GM23338 (cell line): ENCODE data around the gene AP2A2. TPM values are rescaled to one million over a fixed set of nuclear protein-coding genes. Genes with fewer than 3 reads are reported as not detected.

Source experiments
- ATAC-seq: fragments of 200-7000 bp; cut with Tn5 transposase; 3 replicates; pipeline ENCODE4 v1.9.1; 2020
- DNase-seq: peaks from one replicate; pipeline ENCODE4 v3.0.0-alpha.2; 2015; ENCODE audit warnings: low spot score
- H2AFZ ChIP-seq: fragments of 200-600 bp; sonication (generic); 2 replicates; pipeline ENCODE4 v1.8.0; 2016; ENCODE audit warnings: antibody characterized with exemption, mild to moderate bottlenecking, moderate library complexity
- H3F3A ChIP-seq: fragments of 200-600 bp; sonication (generic); replicated peaks from 2 replicates; pipeline ENCODE4 v1.8.0; 2017; ENCODE audit warnings: antibody characterized with exemption, mixed run types, low read depth
- H3K27ac ChIP-seq: fragments of 200-600 bp; sonication (generic); 2 replicates; pipeline ENCODE4 v1.6.1; 2016; ENCODE audit warnings: low read depth
- H3K27me3 ChIP-seq: fragments of 200-600 bp; sonication (generic); 2 replicates; pipeline ENCODE4 v1.8.0; 2016; ENCODE audit warnings: mild to moderate bottlenecking, mixed run types, moderate library complexity; ENCODE audit not compliant: insufficient read depth
- H3K36me3 ChIP-seq: fragments of 200-600 bp; sonication (generic); 2 replicates; pipeline ENCODE4 v1.8.0; 2016; ENCODE audit warnings: mild to moderate bottlenecking; ENCODE audit not compliant: insufficient read depth
- H3K4me1 ChIP-seq: fragments of 200-600 bp; sonication (generic); 2 replicates; pipeline ENCODE4 v1.8.0; 2016; ENCODE audit warnings: mild to moderate bottlenecking, moderate library complexity; ENCODE audit not compliant: insufficient read depth
- H3K4me2 ChIP-seq: fragments of 200-600 bp; sonication (generic); 2 replicates; pipeline ENCODE4 v1.7.1; 2017; ENCODE audit warnings: mixed run types
- H3K4me3 ChIP-seq: fragments of 200-600 bp; sonication (generic); 2 replicates; pipeline ENCODE4 v1.6.1; 2016; ENCODE audit warnings: mixed run types
- H3K79me2 ChIP-seq: fragments of 200-600 bp; sonication (generic); replicated peaks from 2 replicates; pipeline ENCODE4 v1.8.0; 2017; ENCODE audit warnings: mild to moderate bottlenecking; ENCODE audit not compliant: insufficient read depth
- H3K9me2 ChIP-seq: fragments of 200-600 bp; sonication (generic); 2 replicates; pipeline ENCODE4 v1.8.0; 2017; ENCODE audit not compliant: insufficient read depth
- H4K20me1 ChIP-seq: fragments of 200-600 bp; sonication (generic); replicated peaks from 2 replicates; pipeline ENCODE4 v1.8.0; 2017; ENCODE audit warnings: mild to moderate bottlenecking; ENCODE audit not compliant: insufficient read depth
- H3K27ac Mint-ChIP-seq: 2 replicates; pipeline ENCODE4 v1.8.0; 2020; ENCODE audit warnings: inconsistent platforms, mild to moderate bottlenecking, moderate library complexity, mixed read lengths
- H3K27me3 Mint-ChIP-seq: 3 replicates; pipeline ENCODE4 v1.8.0; 2022; ENCODE audit warnings: low read depth, mild to moderate bottlenecking, moderate library complexity, mixed read lengths, inconsistent platforms; ENCODE audit not compliant: insufficient read depth, poor library complexity
- H3K36me3 Mint-ChIP-seq: 3 replicates; pipeline ENCODE4 v1.8.0; 2021; ENCODE audit warnings: low read depth, mild to moderate bottlenecking, inconsistent platforms, moderate library complexity, mixed read lengths
- H3K4me1 Mint-ChIP-seq: 3 replicates; pipeline ENCODE4 v1.8.0; 2020; ENCODE audit warnings: mild to moderate bottlenecking, inconsistent platforms, mixed read lengths
- H3K4me3 Mint-ChIP-seq: 3 replicates; pipeline ENCODE4 v1.8.0; 2021; ENCODE audit warnings: moderate library complexity, mild to moderate bottlenecking, inconsistent platforms, mixed read lengths
- H3K9me3 Mint-ChIP-seq: 3 replicates; pipeline ENCODE4 v1.8.0; 2020; ENCODE audit warnings: moderate library complexity, mild to moderate bottlenecking, inconsistent platforms, mixed read lengths
- CREB1 ChIP-seq: fragments of 250-450 bp; sonication (Bioruptor Pico); IDR thresholded peaks from 2 replicates; pipeline ENCODE4 v1.5.0; 2020; ENCODE audit warnings: low read depth, mild to moderate bottlenecking, moderate library complexity
- CTCF ChIP-seq, 2 experiments: fragments of 200-600 bp in 1 of 2; sonication (generic) in 1 of 2; conservative IDR thresholded peaks; 2 replicates each; pipeline versions ENCODE4 v1.5.1 to v1.6.1; 2016 to 2017; ENCODE audit warnings: antibody characterized with exemption in 2 of 2, low read depth in 2 of 2, mild to moderate bottlenecking in 2 of 2, moderate library complexity in 1 of 2
- ETS1 ChIP-seq: IDR thresholded peaks from 2 replicates; pipeline ENCODE4 v1.6.1; 2016; ENCODE audit warnings: antibody characterized with exemption
- EZH2 ChIP-seq: fragments of 200-600 bp; sonication (generic); IDR thresholded peaks from one replicate; pipeline ENCODE4 v1.8.0; 2017; ENCODE audit warnings: antibody characterized with exemption, mild to moderate bottlenecking, low read depth; ENCODE audit not compliant: unreplicated experiment
- EZH2phosphoT487 ChIP-seq: fragments of 200-600 bp; sonication (generic); IDR thresholded peaks from one replicate; pipeline ENCODE4 v1.8.1; 2018; ENCODE audit warnings: antibody characterized with exemption; ENCODE audit not compliant: unreplicated experiment
- JUNB ChIP-seq: IDR thresholded peaks from one replicate; pipeline ENCODE4 v1.6.1; 2016; ENCODE audit warnings: antibody characterized with exemption; ENCODE audit not compliant: unreplicated experiment
- NANOG ChIP-seq: IDR thresholded peaks from 2 replicates; pipeline ENCODE4 v1.6.1; 2016; ENCODE audit warnings: antibody characterized with exemption, borderline replicate concordance
- POLR2AphosphoS5 ChIP-seq: IDR thresholded peaks from 2 replicates; pipeline ENCODE4 v1.6.1; 2016; ENCODE audit warnings: antibody characterized with exemption, low read depth
- REST ChIP-seq: IDR thresholded peaks from one replicate; pipeline ENCODE4 v1.6.1; 2018; ENCODE audit warnings: antibody characterized with exemption; ENCODE audit not compliant: unreplicated experiment
- STAT1 ChIP-seq: IDR thresholded peaks from one replicate; pipeline ENCODE4 v1.6.1; 2016; ENCODE audit warnings: antibody characterized with exemption; ENCODE audit not compliant: unreplicated experiment
- ZNF114 ChIP-seq: fragments of 250-450 bp; sonication (Bioruptor Pico); IDR thresholded peaks from 2 replicates; pipeline ENCODE4 v1.5.0; 2020; ENCODE audit warnings: mild to moderate bottlenecking, moderate library complexity
- ZNF331 ChIP-seq: fragments of 250-450 bp; sonication (Bioruptor Pico); IDR thresholded peaks from 2 replicates; pipeline ENCODE4 v1.5.0; 2020; ENCODE audit warnings: low read depth, mild to moderate bottlenecking, moderate library complexity
- ZNF462 ChIP-seq: fragments of 250-450 bp; sonication (Bioruptor Pico); IDR thresholded peaks from 2 replicates; pipeline ENCODE4 v1.5.0; 2020; ENCODE audit warnings: mild to moderate bottlenecking, moderate library complexity
- polyA plus RNA-seq: library from polyadenylated mRNA; unstranded; fragments of >200 nt; fragmentation: Nextera tagmentation; extraction: Ambion mirVana; gene quantifications from 2 replicates; pipeline ENCODE4 v1.2.1, GENCODE V29; 2016
- total RNA-seq: library from RNA; depleted of rRNA; stranded (reverse); fragments of >200 nt; shearing (Covaris generic); gene quantifications from 2 replicates; pipeline ENCODE4 v1.2.3, GENCODE V29; 2014

AP2A2 gene
- total and polyA plus RNA-seq, 2 experiments from 2014 or later: 23.7 to 47.5 TPM

- Mint-ChIP-seq H3K4me3 (no peak overlapping the region), H3K27me3 (peaks cover 6% of the 10 kb centered on the region), H3K4me1 (peaks cover 25% of the 10 kb centered on the region)
Observed at GRCh38 chr11:927871-928270, 2.2 kb downstream of the AP2A2 start.

More at GRCh38 chr11:927871-928270, 2.2 kb downstream of the AP2A2 start:
- no peak for ATAC-seq
- Histone ChIP-seq H3K9me2 (no peaks in the 10 kb centered on the region), H3F3A (peaks cover 3% of the 10 kb centered on the region; the same call in 1 of the 2 replicates), H3K27me3 (no peaks in the 10 kb centered on the region), H3K4me1 (peaks cover 22% of the 10 kb centered on the region), H3K4me3 (no peak overlapping the region), H3K27ac (no peak overlapping the region), H2AFZ (no peak overlapping the region), H3K4me2 (no peak overlapping the region), H3K36me3 (no peaks in the 10 kb centered on the region), H3K79me2 (peaks cover 66% of the 10 kb centered on the region), H4K20me1 (peaks cover 17% of the 10 kb centered on the region; the same call in 1 of the 2 replicates)
- Mint-ChIP-seq H3K27ac (no peak overlapping the region), H3K9me3 (no peaks in the 10 kb centered on the region), H3K36me3 (peaks cover 12% of the 10 kb centered on the region)
- DNase-seq: no peak
- TF ChIP-seq ZNF331 (CRISPR knock-in tag): no peak
- no peak for TF ChIP-seq EZH2
- no peak for TF ChIP-seq ZNF114 (CRISPR knock-in tag)
- no peak for TF ChIP-seq CTCF (conservative IDR thresholded peaks at IDR 0.05; ENCODE audit: low read depth in 2 of 2)
- no peak for TF ChIP-seq ZNF462 (CRISPR knock-in tag)
- TF ChIP-seq JUNB: no peak
- TF ChIP-seq EZH2phosphoT487: no peak
- no peak for TF ChIP-seq ETS1
- no peak for TF ChIP-seq REST
- TF ChIP-seq STAT1: no peak
- no peak for TF ChIP-seq NANOG
- no peak for TF ChIP-seq POLR2AphosphoS5
- no peak for TF ChIP-seq CREB1 (CRISPR knock-in tag)
